Activated T-helper 1 cell treated with anti-CD3 and anti-CD28 coated beads, Interleukin-2, amount 50 U/mL, for 16 hours (primary cell): ENCODE data around the gene APOBEC3H.
"Not testable (repeated sequence)": the region's sequence is repeated elsewhere in the genome, so short reads cannot be mapped to it uniquely, and the experiment has no call there.

ENCODE experiments used
- DNase-seq, 2 donors: peaks; one replicate each; pipeline ENCODE4 v3.0.0-alpha.2; 2020; ENCODE audit warnings: low read depth in 1 of 2, low spot score in 1 of 2

APOBEC3H gene

DNA sequence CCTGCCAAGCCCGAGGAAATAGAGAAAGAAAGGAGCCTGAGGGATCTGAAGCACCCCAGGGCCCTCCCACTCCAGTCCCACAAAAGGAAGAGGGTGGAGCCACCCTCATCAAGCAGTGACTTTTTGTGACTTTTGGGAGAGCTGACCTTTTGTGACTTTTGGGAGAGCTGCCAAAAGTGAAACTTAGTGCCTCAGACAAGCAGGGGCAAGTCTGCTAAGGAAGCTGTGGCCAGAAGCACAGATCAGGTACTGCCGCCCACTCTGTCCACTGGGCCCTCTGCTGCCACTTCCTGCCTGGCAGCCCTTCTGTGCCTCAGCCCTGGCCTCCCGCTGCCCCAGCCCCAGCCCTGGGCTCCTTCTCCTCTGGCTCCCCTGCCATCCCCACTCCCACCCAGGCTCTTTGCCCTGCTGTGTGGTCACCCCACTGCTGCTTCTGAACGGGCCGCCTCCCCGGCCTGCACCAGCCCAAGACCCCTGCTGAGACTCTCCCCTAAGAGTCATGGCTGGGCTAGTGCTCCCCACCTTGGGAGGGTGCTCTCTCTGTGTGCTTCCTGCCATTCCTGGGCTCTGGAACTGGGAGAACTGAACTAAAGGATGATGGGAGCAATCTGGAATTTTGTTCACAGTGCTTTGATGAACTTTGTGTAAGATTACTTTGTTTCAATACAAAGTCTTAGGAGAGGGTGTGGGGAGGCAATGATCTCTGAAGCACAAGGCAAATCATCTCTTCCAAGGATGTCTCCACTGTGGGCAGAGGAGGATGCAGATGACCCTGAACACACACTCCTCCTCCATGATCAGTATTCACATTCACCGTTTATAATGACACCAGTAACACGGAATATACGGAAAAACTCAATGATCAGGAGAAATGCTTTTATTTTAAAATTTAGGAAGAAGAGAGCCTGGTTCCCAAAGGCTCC lies at the start of gene APOBEC3H:
Gene APOBEC3H (plus strand): TSS at position 147 of the 923 bp plus-strand sequence. CDS start 3,035 bp downstream, outside the sequence.
- no peak for DNase-seq

DNA sequence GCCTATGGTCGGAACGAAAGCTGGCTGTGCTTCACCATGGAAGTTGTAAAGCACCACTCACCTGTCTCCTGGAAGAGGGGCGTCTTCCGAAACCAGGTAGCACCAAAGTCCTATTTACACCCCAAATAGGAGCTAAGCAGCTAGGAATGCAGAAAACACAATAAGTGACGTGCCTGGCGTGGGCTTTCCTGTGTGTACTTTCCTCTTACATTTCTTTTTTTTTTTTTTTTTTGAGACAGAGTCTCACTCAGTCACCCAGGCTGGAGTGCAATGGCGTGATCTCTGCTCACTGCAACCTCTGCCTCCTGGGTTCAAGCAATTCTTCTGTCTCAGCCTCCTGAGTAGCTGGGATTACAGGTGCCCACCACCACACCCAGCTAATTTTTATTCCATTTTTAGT lies 47.6 kb upstream of the APOBEC3H start:
- not testable (repeated sequence) for DNase-seq

- DNase-seq: not testable (repeated sequence)
Measured at GRCh38 chr22:39051844-39052495, 45.1 kb upstream of the APOBEC3H start.

- DNase-seq: no peak
Measured at GRCh38 chr22:39055658-39056057, 41.4 kb upstream of the APOBEC3H start.

GRCh38 chr22:39061290-39061689 lies 35.8 kb upstream of the APOBEC3H start:
- not testable (repeated sequence) for DNase-seq

DNA sequence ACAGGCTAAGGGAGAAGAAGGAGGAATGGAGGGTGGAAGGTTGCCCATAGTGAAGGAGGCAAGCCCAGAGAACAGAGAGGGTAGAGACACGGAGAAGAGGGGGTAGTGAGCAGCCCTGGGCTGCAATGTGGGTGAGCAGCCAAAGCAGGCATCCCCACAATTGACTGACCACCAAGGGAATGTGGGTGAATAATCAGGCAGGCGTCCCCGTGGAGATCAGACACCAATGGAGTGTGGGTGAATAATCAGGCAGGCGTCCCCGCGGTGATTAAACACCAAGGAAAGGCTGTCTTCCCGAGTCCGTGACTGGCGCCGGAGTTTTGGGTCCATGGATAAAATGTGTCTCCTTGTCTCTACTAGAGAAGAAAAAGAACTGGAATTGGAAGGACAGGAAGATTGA lies 35.1 kb upstream of the APOBEC3H start:
- DNase-seq: not testable (repeated sequence)

- not testable (repeated sequence) for DNase-seq
Measured at GRCh38 chr22:39063904-39064303, 33.1 kb upstream of the APOBEC3H start.

- not testable (repeated sequence) for DNase-seq
Measured at GRCh38 chr22:39066442-39067276, 30.4 kb upstream of the APOBEC3H start.

- DNase-seq: no peak
Measured at GRCh38 chr22:39068033-39068785, 28.8 kb upstream of the APOBEC3H start.

- DNase-seq: no peak
Measured at GRCh38 chr22:39070186-39070585, 26.9 kb upstream of the APOBEC3H start.

DNA sequence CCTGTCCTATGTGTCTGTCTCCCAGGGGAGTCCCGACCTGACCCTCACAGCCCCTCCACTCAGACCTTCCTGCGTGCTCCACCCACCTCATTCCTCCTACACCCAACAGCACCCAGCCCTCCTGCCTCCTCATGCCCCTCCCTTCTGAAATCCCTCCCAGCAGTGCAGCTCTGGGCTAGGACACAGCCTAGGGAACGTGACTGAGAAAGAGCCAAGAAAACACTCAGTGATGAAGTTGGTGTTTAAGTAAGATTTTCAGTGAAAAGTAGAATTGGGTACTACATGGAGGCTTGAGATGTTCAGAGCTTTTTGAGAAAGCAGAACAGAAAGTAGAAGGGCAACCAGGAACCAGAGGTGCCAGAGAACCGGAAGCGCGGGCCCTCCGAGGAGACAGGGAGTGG lies 24.5 kb upstream of the APOBEC3H start:
- not testable (repeated sequence) for DNase-seq

- no peak for DNase-seq
Measured at GRCh38 chr22:39073981-39074380, 23.1 kb upstream of the APOBEC3H start.

DNA sequence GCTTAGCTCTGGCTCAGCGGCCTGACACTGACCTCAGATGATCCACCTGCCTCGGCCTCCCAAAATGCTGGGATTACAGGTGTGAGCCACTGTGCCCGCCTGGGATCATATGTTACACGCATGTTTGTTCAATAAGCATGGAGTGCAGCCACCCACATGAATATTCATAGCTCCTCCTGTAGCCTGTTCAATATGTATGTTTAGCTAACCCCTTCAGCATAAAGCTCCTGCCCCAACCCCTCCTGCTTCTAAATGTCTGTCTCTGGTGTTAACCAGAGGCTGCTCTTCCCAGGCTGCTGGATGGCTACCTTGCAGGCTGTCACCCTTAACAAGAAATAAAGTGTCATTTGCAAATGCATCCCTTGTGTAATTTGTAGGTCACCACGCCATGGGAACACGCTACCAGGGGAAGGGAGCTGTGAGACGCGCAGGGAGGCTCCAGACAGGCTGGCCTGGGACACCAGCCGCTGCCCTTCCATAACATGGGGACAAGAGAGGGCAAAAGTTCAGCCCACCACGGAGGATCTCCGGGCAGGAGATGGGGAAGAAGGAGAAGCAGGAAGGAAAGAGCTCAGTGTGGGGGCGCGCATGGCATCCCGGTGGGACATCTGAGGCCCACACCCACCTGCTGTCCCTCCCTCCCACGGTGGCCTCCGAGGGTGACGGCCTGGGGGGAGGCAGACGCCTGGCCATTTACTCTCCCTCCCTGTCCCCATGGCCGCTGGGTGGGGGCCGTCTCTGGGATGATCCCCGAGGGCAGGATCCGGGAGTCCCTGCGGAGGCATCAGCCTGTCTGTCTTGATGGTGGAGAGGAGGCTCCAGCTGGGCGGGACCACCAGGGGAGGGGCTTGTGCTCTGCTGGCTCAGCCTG lies 20.7 kb upstream of the APOBEC3H start:
- DNase-seq: not testable (repeated sequence)

DNA sequence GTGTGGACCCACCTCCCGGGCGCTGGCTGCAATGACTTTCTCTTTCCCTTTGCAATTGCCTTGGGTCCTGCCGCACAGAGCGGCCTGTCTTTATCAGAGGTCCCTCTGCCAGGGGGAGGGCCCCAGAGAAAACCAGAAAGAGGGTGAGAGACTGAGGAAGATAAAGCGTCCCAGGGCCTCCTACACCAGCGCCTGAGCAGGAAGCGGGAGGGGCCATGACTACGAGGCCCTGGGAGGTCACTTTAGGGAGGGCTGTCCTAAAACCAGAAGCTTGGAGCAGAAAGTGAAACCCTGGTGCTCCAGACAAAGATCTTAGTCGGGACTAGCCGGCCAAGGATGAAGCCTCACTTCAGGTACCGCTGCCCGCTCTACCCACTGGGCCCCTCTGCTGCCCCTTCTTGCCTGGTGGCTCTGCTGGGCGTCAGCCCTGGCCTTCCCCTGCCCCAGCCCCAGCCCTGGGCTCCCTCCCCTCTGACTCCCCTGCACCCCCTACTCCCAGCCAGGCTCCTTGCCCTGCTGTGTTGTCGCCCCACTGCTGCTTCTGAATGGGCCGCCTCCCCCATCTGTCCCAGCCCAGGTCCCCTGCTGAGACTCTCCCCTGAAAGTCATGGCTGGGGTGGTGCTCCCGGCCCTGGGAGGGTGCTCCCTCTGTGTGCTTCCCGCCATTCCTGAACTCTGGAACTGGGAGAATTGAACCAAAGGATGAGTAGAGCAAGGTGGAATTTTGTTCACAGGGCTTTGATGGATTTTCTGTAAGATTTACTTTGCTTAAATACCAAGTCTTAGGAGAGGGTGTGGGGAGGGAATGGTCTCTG lies 19.8 kb upstream of the APOBEC3H start, which contains the start of gene APOBEC3G:
Gene APOBEC3G (plus strand): TSS at position 250 of the 815 bp plus-strand sequence. CDS start 87 bp downstream, at position 337.
- peak in 1 of 2 donors; percentile 33 for DNase-seq

GRCh38 chr22:39077912-39078311 lies 19.1 kb upstream of the APOBEC3H start:
- DNase-seq: not testable (repeated sequence)

DNA sequence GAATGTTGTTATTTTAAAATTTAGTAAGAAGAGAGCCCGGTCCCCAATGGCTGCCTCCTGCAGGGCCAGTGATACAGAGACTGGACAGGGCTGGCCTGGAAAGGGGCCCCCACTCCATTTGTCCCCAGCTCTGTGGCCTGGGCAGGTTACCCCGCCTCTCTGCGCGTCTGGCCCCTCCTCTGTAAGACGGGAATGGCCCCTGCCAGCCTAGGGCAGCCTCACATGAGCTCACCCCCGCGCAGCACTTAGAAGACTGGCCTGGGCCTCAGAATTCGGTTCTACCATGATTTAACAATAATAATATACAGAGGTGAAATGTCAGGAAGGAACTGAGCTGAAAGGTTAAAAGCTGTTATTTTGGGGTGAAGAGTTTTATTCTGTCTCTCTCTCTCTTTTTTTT lies 18.7 kb upstream of the APOBEC3H start:
- no peak for DNase-seq

DNA sequence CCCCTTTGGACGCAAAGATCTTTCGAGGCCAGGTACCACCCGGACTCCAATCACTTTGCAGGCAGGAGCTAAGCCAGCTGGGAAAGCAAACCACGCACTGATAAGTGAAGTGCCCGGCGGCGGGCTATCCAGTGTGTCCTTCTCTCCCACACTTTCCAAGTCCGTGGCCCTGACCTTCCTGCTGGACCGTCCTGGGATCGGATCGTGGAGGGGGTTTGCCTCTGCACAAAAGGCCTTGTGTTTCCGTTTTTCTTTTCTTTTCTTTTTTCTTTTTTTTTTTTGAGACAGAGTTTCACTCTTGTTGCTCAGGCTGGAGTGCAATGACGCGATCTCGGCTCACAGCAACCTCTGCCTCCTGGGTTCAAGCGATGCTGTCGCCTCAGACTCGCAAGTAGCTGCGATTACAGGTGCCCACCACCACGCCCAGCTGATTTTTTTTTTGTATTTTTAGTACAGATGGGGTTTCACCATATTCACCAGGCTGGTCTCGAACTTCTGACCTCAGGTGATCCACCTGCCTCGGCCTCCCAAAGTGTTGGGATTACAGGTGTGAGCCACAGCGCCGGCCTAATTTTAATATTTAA lies 17.9 kb upstream of the APOBEC3H start:
- DNase-seq: not testable (repeated sequence)
